PFSK-1 (cell line): ENCODE measurements around the gene CCN5.

Source experiments
- FOXP2 ChIP-seq: optimal IDR thresholded peaks from 2 replicates; pipeline ENCODE3; 2011; ENCODE audit warnings: borderline replicate concordance, control low read depth, inconsistent platforms; ENCODE audit not compliant: insufficient read depth; ENCODE audit errors: extremely low read length, extremely low read depth
- POLR2AphosphoS5 ChIP-seq: IDR thresholded peaks from 2 replicates; pipeline ENCODE4 v1.6.1; 2012; ENCODE audit warnings: low read depth, mild to moderate bottlenecking, control low read depth, low read length, moderate library complexity
- SIN3A ChIP-seq: IDR thresholded peaks from 2 replicates; pipeline ENCODE4 v1.6.1; 2012; ENCODE audit warnings: mild to moderate bottlenecking, low read length, moderate library complexity, borderline replicate concordance; ENCODE audit not compliant: insufficient read depth
- TAF1 ChIP-seq: IDR thresholded peaks from 2 replicates; pipeline ENCODE4 v1.6.1; 2012; ENCODE audit warnings: low read length, control low read depth, borderline replicate concordance; ENCODE audit not compliant: insufficient read depth
- TF ChIP-seq, protein P1 (sequence below), 2 experiments: IDR thresholded peaks; 2 replicates each; pipeline versions ENCODE4 v1.6.1 to v1.8.0; 2011 to 2012; ENCODE audit warnings: low read depth in 2 of 2, low read length in 2 of 2, control low read depth in 1 of 2, inconsistent platforms in 1 of 2, mild to moderate bottlenecking in 1 of 2, moderate library complexity in 1 of 2; ENCODE audit not compliant: insufficient read depth in 1 of 2

GRCh38 chr20:44683263-44684046 is 31.7 kb upstream of the CCN5 start:
- TF ChIP-seq FOXP2 (no peak), TAF1 (no peak), POLR2AphosphoS5 (no peak), SIN3A (no peak)
- TF ChIP-seq, protein P1, sequence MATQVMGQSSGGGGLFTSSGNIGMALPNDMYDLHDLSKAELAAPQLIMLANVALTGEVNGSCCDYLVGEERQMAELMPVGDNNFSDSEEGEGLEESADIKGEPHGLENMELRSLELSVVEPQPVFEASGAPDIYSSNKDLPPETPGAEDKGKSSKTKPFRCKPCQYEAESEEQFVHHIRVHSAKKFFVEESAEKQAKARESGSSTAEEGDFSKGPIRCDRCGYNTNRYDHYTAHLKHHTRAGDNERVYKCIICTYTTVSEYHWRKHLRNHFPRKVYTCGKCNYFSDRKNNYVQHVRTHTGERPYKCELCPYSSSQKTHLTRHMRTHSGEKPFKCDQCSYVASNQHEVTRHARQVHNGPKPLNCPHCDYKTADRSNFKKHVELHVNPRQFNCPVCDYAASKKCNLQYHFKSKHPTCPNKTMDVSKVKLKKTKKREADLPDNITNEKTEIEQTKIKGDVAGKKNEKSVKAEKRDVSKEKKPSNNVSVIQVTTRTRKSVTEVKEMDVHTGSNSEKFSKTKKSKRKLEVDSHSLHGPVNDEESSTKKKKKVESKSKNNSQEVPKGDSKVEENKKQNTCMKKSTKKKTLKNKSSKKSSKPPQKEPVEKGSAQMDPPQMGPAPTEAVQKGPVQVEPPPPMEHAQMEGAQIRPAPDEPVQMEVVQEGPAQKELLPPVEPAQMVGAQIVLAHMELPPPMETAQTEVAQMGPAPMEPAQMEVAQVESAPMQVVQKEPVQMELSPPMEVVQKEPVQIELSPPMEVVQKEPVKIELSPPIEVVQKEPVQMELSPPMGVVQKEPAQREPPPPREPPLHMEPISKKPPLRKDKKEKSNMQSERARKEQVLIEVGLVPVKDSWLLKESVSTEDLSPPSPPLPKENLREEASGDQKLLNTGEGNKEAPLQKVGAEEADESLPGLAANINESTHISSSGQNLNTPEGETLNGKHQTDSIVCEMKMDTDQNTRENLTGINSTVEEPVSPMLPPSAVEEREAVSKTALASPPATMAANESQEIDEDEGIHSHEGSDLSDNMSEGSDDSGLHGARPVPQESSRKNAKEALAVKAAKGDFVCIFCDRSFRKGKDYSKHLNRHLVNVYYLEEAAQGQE (IDR thresholded peaks at IDR 0.05; ENCODE audit: insufficient read depth in 1 of 2, low read depth in 2 of 2, low read length in 2 of 2): no peak
